Measurements from ENCODE around the gene RUSF1.
"Not testable (repeated sequence)": the region's sequence is repeated elsewhere in the genome, so short reads cannot be mapped to it uniquely, and the experiment has no call there.

Gene RUSF1
- 57.4 reads per million, percentile 71 among the genes with 10 or more reads in this experiment for total RNA-seq

DNA sequence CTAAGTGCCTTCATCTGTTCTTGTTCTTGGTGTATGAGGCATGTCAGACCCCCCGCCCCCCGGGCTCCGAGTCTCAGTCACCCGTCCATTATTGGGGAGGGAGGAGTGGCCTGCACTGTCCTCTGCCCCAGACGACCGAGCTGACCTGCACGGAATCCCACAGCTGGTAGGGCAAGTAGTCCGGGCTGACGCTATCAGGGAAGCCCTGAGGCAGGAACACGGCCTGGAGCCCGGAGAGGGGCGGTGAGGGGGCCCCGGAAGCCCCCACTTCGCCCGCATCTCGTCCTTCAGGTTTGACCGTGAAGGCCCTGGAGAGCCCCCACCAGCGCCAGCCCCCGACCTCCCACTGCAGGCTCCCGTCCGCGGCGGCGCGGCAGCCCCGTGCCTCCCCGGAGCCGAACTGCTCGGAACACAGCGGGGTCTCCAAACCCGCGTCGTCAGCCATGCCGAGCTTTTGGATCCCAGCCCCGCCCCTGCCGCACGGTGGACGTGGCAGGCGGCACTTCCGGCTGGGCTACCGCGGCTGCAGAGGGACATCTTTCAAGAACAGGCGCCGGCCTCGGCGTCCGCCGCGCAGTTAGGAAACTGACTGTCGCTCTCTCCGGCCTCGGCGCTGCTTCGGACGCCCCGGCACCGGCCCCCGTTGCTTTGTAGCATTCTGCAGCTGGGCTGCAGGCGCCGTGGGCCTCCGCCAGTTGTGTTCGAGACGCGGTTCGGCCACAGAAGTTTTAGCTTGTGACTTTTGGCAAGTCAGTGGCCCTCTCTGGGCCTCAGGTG, at the start of gene RUSF1:
TSS of gene RUSF1 (minus strand) at position 463 of the 777 bp plus-strand sequence. CDS start at position 445, 18 bp downstream.
- DNase-seq: peak; percentile 69

DNA sequence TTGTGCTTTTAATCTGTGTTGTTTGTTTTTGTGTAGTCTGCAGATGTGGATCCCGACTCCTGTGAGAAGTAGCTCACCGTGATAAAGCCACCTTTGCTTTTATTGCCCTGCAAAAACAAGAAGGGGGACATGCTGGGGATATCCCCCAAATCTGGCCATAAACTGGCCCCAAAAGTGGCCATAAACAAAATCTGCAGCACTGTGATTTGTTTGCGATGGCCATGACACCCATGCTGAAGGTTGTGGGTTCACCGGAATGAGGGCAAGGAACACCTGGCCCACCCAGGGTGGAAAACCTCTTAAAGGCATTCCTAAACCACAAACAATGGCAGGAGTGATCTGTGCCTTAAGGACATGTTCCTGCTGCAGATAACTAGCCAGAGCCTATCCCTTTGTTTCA, 34.6 kb upstream of the RUSF1 start:
- no peak for DNase-seq

- not testable (repeated sequence) for DNase-seq
These were observed 31.6 kb upstream of the RUSF1 start for GRCh38 chr16:31539762-31540161.

DNA sequence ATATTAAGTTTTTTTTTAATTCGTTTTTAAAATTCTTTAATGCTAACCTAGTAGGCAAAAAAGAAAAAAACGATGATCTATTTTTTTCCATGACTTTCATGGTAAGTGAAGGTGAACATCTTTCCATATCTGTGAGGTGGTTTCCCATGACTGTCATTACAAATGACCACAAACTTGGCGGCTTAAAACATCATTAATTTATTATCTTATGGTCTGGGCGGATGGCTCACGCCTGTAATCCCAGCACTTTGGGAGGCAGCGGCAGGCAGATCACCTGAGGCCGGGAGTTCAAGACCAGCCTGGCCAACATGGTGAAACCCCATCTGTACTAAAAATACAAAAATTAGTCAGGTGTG, 30.0 kb upstream of the RUSF1 start:
- DNase-seq: not testable (repeated sequence)

GRCh38 chr16:31537362-31538242, 29.4 kb upstream of the RUSF1 start:
- DNase-seq: no peak

GRCh38 chr16:31536804-31537361, 28.7 kb upstream of the RUSF1 start:
- DNase-seq: no peak

- no peak for DNase-seq
These were observed 27.5 kb upstream of the RUSF1 start for GRCh38 chr16:31535737-31536136.

GRCh38 chr16:31532896-31533295, 24.7 kb upstream of the RUSF1 start:
- DNase-seq: no peak

DNA sequence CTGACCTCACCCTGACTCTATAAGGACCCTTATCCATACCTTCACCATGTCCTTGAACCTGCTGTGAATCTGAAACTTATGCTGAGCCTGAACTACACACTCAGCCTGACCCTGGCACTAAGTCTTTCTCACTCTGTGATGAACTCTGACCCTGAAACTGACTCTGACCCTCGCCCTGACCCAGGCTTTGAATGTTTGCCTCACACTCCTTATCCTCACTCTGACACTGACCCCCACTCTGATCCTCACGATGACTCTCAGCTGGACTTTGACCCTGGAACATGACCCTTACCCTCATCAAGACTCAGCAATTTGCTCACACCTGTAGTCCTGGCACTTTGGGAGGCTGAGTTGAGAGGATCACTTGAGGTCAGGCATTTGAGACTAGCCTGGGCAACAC, 23.9 kb upstream of the RUSF1 start:
- DNase-seq: no peak

DNA sequence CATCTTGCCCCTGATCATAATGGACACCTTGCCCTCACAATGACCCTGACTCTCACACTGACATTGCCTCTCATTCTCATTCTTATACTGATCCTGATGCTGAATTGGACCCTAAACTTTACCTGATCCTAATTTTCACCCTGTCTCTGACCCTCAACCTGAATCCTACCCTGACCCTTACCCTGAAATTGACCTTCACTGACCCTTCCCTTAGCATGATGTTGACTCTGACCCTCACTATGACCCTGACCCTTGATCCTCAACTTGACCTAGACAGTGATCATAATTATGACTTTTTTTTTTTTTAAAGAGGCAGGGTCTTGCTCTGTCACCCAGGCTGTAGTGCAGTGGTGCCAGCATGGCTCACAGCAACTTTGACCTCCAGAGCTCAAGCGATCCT, 22.9 kb upstream of the RUSF1 start:
- DNase-seq: no peak

- no peak for DNase-seq
These were observed 22.2 kb upstream of the RUSF1 start for GRCh38 chr16:31530405-31530804.

DNA sequence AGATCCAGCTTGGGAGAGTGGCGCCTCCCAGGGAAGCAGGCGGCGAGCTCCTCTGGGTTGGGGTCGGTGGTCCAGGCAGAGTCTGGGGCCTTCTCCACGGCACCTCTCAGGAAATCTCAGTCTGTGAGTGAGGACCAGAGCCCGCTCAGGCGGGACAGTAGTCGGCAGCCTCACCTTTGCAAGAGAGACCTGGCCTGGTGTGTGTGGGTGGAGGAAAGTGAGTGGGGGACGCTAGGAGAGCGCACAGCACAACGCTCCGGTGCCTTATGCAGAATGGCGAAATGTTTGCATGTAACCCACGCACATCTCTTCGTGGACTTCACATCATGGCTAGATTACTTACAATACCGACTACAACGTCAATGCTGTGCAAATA, 21.7 kb upstream of the RUSF1 start:
- no peak for DNase-seq

DNA sequence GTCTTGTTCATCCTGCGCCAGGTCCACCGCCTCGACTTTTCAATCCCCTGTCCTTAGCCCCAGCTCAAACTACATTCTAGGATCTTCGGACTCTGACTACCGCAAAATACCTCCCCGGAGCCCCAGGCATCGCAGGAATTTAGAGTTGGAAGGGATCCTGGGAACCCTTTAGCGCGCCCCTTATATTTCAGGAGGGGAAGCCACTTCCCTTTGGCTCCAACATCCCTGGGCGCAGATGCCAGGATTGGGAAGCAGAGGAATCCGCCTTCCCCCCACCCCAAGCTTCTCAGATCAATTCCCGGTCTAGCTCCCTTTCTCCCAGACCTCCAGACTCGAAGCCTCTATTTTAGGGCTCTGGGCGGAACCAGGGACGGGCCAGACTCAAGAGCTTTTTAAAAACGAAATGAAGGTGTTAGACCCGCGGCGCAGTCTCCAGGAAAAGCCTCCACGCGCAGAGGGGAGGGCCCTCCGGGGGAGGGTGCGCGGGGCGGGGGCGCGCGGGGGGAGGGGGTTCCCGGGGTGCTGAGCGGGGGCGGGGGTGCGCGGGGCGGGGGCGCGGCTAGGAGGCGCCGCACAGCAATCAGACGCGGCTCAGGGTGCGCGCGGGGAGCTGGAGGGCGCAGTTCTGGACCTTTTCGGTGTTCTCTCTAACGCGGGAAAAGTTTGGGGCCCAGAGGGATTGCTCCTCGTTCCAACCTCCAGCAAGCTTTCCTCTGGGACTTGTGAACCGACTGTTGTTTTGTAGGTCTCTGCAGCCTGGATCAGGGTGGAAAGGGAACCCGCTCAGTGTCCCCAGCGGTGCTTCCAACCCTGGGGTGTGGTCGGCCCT, 21.1 kb upstream of the RUSF1 start:
- no peak for DNase-seq

DNA sequence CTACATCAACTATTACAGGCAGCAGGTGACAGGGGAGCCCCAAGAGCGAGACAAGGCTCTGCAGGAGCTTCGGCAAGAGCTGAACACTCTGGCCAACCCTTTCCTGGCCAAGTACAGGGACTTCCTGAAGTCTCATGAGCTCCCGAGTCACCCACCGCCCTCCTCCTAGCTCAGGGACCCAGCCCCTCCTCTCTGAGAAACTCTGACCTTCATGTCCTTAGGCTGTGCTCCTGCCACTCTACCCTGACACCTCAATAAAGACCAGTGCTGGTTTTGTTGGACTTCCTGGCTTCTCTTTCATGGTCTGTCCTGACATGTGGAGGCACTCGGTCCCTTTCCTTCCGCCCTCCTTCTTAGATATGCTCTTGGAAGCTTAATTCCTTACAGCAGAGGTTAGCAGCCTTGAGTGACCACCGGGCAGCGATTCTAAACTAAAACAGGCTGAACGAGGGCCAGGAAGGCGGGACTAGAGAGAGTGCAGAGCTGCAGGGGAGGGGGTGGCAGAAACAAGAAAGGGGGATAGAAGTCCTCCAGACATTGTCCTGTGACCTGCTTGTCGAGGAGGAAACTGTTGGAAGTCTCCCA, 20.4 kb upstream of the RUSF1 start:
- DNase-seq: no peak

GRCh38 chr16:31527734-31528274, 19.6 kb upstream of the RUSF1 start, which contains the start of gene AHSP:
AHSP (plus strand) TSS chr16:31527900; CDS start chr16:31528140, 240 bp downstream.
- DNase-seq: no peak

- no peak for DNase-seq
These were observed 16.9 kb upstream of the RUSF1 start for GRCh38 chr16:31525113-31525512.

- not testable (repeated sequence) for DNase-seq
These were observed 15.6 kb upstream of the RUSF1 start for GRCh38 chr16:31523768-31524167.

DNA sequence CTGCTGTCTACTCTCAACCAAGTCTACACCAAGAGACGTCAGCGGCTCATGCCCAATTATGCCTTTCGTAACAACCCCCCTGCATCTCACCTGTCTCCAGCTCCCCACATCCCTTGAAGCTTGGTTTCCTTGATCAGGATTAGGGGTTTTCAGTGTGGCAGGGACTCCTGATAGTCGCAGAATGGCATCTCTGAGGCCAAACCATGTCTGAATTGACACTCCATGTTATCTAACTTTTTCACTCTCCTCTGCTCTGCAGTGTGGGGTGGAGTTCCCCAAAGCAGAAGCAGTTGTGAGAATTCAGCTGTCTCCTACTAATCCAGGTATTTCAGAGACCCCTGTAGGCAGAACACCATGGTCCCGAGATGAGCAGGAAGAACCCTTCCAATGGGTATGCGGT, 13.9 kb upstream of the RUSF1 start:
- no peak for DNase-seq

GRCh38 chr16:31521368-31521767, 13.2 kb upstream of the RUSF1 start:
- DNase-seq: no peak

DNA sequence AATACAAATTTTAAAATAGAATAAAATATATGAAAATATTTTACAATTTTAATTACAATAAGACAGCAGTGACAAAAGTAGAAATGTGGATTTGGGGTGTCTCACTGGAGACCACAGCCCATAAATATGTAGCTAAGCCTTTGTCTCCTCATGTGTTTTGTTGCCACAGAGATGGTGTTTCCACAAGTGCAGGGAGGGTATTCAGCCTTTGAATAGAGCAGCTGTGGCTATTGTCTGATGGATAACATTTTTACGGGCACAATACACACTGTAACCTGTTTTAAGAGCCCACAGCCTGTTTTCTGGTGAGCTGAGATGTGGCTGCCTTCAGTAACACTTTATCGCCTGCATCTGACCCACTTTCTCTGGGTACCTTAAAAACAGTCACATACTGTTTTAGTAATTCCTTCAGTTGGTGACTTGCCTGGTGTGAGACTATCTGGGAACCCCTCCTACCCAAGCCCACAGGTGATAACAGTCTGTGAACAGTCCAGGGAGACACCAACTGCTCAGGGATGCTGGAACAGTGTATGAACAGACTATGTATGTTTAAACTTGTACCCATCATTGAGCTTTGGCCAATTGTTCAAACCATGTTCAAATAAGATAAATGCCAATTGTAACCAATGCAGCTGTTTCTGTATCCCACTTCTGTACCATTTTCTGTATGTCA, 11.7 kb upstream of the RUSF1 start:
- no peak for DNase-seq

GRCh38 chr16:31517800-31518402, 9.7 kb upstream of the RUSF1 start:
- DNase-seq: no peak
